ENCODE data around the gene ENPP4. TPM values are rescaled to one million over a fixed set of nuclear protein-coding genes. Genes with fewer than 3 reads are reported as not detected.
"Not testable (repeated sequence)": the region's sequence is repeated elsewhere in the genome, so short reads cannot be mapped to it uniquely, and the experiment has no call there.

Gene ENPP4
- 2.5 and 8.6 TPM in 2 replicates for total RNA-seq (2014; rRNA removed; shearing (Covaris generic); ENCODE audit: low replicate concordance)

- Histone ChIP-seq H4K20me1 (ENCODE audit: insufficient read depth, low read depth, low read length) (no peaks in the 10 kb centered on the region), H3K9me2 (replicated peaks; ENCODE audit: insufficient read depth, low read length) (no peaks in the 10 kb centered on the region), H3K79me2 (ENCODE audit: low read length) (no peaks in the 10 kb centered on the region), H3K9ac (ENCODE audit: low read length) (peak within 1 kb of the TSS; percentile 76), H3K36me3 (ENCODE audit: insufficient read depth, low read length) (no peaks in the 10 kb centered on the region), H3K4me1 (ENCODE audit: low read length) (peaks cover 21% of the 10 kb centered on the region), H3K4me3 (ENCODE audit: low read length) (peak within 1 kb of the TSS; percentile 76), H3K9me3 (ENCODE audit: low read length) (no peaks in the 10 kb centered on the region), H3K4me2 (ENCODE audit: low read depth, low read length, poor library complexity, severe bottlenecking) (peak within 1 kb of the TSS; percentile 86), H2AFZ (ENCODE audit: low read length) (peak within 1 kb of the TSS; percentile 98), H3K27me3 (ENCODE audit: low read length) (no peaks in the 10 kb centered on the region; the same call in 1 of the 2 replicates), H3K27ac (ENCODE audit: low read length) (no peak within 1 kb of the TSS)
- DNase-seq: peak; percentile 97
Observed at GRCh38 chr6:46129629-46130511, at the start of gene ENPP4. Gene ENPP4 (plus strand): TSS chr6:46129989. CDS start chr6:46139584, 9,595 bp downstream.

GRCh38 chr6:46080111-46080510, 49.7 kb upstream of the ENPP4 start:
- H3K4me2 ChIP-seq (ENCODE audit: low read depth, low read length, poor library complexity, severe bottlenecking): no peak overlapping the region
- H3K27ac ChIP-seq (ENCODE audit: low read length): no peak overlapping the region
- H3K9ac ChIP-seq (ENCODE audit: low read length): no peak overlapping the region
- H2AFZ ChIP-seq (ENCODE audit: low read length): no peak overlapping the region
- no peaks in the 10 kb centered on the region for H3K27me3 ChIP-seq (ENCODE audit: low read length)
- no peaks in the 10 kb centered on the region for H3K4me1 ChIP-seq (ENCODE audit: low read length)
- H3K79me2 ChIP-seq (ENCODE audit: low read length): no peaks in the 10 kb centered on the region
- no peaks in the 10 kb centered on the region for H3K9me3 ChIP-seq (ENCODE audit: low read length)
- no peak overlapping the region for H3K4me3 ChIP-seq (ENCODE audit: low read length)
- H3K9me2 ChIP-seq (replicated peaks; ENCODE audit: insufficient read depth, low read length): no peaks in the 10 kb centered on the region
- no peaks in the 10 kb centered on the region for H4K20me1 ChIP-seq (ENCODE audit: insufficient read depth, low read depth, low read length)
- DNase-seq: no peak
- H3K36me3 ChIP-seq (ENCODE audit: insufficient read depth, low read length): no peaks in the 10 kb centered on the region

GRCh38 chr6:46085688-46086087, 44.1 kb upstream of the ENPP4 start:
- DNase-seq; H3K4me2 ChIP-seq (ENCODE audit: low read depth, low read length, poor library complexity, severe bottlenecking); H3K36me3 ChIP-seq (ENCODE audit: insufficient read depth, low read length); H3K9me3 ChIP-seq (ENCODE audit: low read length); H4K20me1 ChIP-seq (ENCODE audit: insufficient read depth, low read depth, low read length); H2AFZ ChIP-seq (ENCODE audit: low read length); H3K9me2 ChIP-seq (replicated peaks; ENCODE audit: insufficient read depth, low read length); H3K4me1 ChIP-seq (ENCODE audit: low read length); H3K79me2 ChIP-seq (ENCODE audit: low read length); H3K9ac ChIP-seq (ENCODE audit: low read length); H3K27me3 ChIP-seq (ENCODE audit: low read length); H3K27ac ChIP-seq (ENCODE audit: low read length); H3K4me3 ChIP-seq (ENCODE audit: low read length): not testable (repeated sequence)

GRCh38 chr6:46090115-46091079, 39.4 kb upstream of the ENPP4 start:
- Histone ChIP-seq H3K79me2 (ENCODE audit: low read length) (no peaks in the 10 kb centered on the region), H3K9me2 (replicated peaks; ENCODE audit: insufficient read depth, low read length) (no peaks in the 10 kb centered on the region), H3K4me2 (ENCODE audit: low read depth, low read length, poor library complexity, severe bottlenecking) (no peak overlapping the region), H4K20me1 (ENCODE audit: insufficient read depth, low read depth, low read length) (no peaks in the 10 kb centered on the region), H3K36me3 (ENCODE audit: insufficient read depth, low read length) (no peaks in the 10 kb centered on the region), H3K4me1 (ENCODE audit: low read length) (no peaks in the 10 kb centered on the region), H2AFZ (ENCODE audit: low read length) (no peak overlapping the region), H3K27me3 (ENCODE audit: low read length) (no peaks in the 10 kb centered on the region), H3K4me3 (ENCODE audit: low read length) (no peak overlapping the region), H3K27ac (ENCODE audit: low read length) (no peak overlapping the region), H3K9me3 (ENCODE audit: low read length) (no peaks in the 10 kb centered on the region), H3K9ac (ENCODE audit: low read length) (no peak overlapping the region)
- DNase-seq: peak; percentile 83

GRCh38 chr6:46091080-46091478, 38.7 kb upstream of the ENPP4 start:
- Histone ChIP-seq H3K4me3 (ENCODE audit: low read length) (no peak overlapping the region), H3K27ac (ENCODE audit: low read length) (no peak overlapping the region), H4K20me1 (ENCODE audit: insufficient read depth, low read depth, low read length) (no peaks in the 10 kb centered on the region), H3K4me2 (ENCODE audit: low read depth, low read length, poor library complexity, severe bottlenecking) (no peak overlapping the region), H3K9me2 (replicated peaks; ENCODE audit: insufficient read depth, low read length) (no peaks in the 10 kb centered on the region), H2AFZ (ENCODE audit: low read length) (no peak overlapping the region), H3K36me3 (ENCODE audit: insufficient read depth, low read length) (no peaks in the 10 kb centered on the region), H3K79me2 (ENCODE audit: low read length) (no peaks in the 10 kb centered on the region), H3K9ac (ENCODE audit: low read length) (no peak overlapping the region), H3K27me3 (ENCODE audit: low read length) (no peaks in the 10 kb centered on the region), H3K9me3 (ENCODE audit: low read length) (no peaks in the 10 kb centered on the region), H3K4me1 (ENCODE audit: low read length) (no peaks in the 10 kb centered on the region)
- DNase-seq: no peak

- no peak overlapping the region for H3K9ac ChIP-seq (ENCODE audit: low read length)
- H3K4me2 ChIP-seq (ENCODE audit: low read depth, low read length, poor library complexity, severe bottlenecking): no peak overlapping the region
- no peaks in the 10 kb centered on the region for H3K79me2 ChIP-seq (ENCODE audit: low read length)
- no peaks in the 10 kb centered on the region for H3K9me3 ChIP-seq (ENCODE audit: low read length)
- no peaks in the 10 kb centered on the region for H3K36me3 ChIP-seq (ENCODE audit: insufficient read depth, low read length)
- no peaks in the 10 kb centered on the region for H3K9me2 ChIP-seq (replicated peaks; ENCODE audit: insufficient read depth, low read length)
- DNase-seq: no peak
- H3K4me1 ChIP-seq (ENCODE audit: low read length): no peaks in the 10 kb centered on the region
- no peaks in the 10 kb centered on the region for H3K27me3 ChIP-seq (ENCODE audit: low read length)
- H4K20me1 ChIP-seq (ENCODE audit: insufficient read depth, low read depth, low read length): no peaks in the 10 kb centered on the region
- H3K27ac ChIP-seq (ENCODE audit: low read length): no peak overlapping the region
- H3K4me3 ChIP-seq (ENCODE audit: low read length): no peak overlapping the region
- H2AFZ ChIP-seq (ENCODE audit: low read length): no peak overlapping the region
Observed at GRCh38 chr6:46095251-46095650, 34.5 kb upstream of the ENPP4 start.

- no peak overlapping the region for H2AFZ ChIP-seq (ENCODE audit: low read length)
- no peaks in the 10 kb centered on the region for H3K27me3 ChIP-seq (ENCODE audit: low read length)
- no peak overlapping the region for H3K4me2 ChIP-seq (ENCODE audit: low read depth, low read length, poor library complexity, severe bottlenecking)
- no peak overlapping the region for H3K9ac ChIP-seq (ENCODE audit: low read length)
- H4K20me1 ChIP-seq (ENCODE audit: insufficient read depth, low read depth, low read length): no peaks in the 10 kb centered on the region
- no peaks in the 10 kb centered on the region for H3K4me1 ChIP-seq (ENCODE audit: low read length)
- no peaks in the 10 kb centered on the region for H3K36me3 ChIP-seq (ENCODE audit: insufficient read depth, low read length)
- H3K9me3 ChIP-seq (ENCODE audit: low read length): no peaks in the 10 kb centered on the region
- H3K27ac ChIP-seq (ENCODE audit: low read length): no peak overlapping the region
- H3K79me2 ChIP-seq (ENCODE audit: low read length): no peaks in the 10 kb centered on the region
- no peak for DNase-seq
- H3K4me3 ChIP-seq (ENCODE audit: low read length): no peak overlapping the region
- no peaks in the 10 kb centered on the region for H3K9me2 ChIP-seq (replicated peaks; ENCODE audit: insufficient read depth, low read length)
Observed at GRCh38 chr6:46097366-46097765, 32.4 kb upstream of the ENPP4 start.

GRCh38 chr6:46098678-46099077, 31.1 kb upstream of the ENPP4 start:
- DNase-seq: no peak
- H4K20me1 ChIP-seq (ENCODE audit: insufficient read depth, low read depth, low read length): no peaks in the 10 kb centered on the region
- H3K9me2 ChIP-seq (replicated peaks; ENCODE audit: insufficient read depth, low read length): no peaks in the 10 kb centered on the region
- no peaks in the 10 kb centered on the region for H3K36me3 ChIP-seq (ENCODE audit: insufficient read depth, low read length)
- H3K9me3 ChIP-seq (ENCODE audit: low read length): no peaks in the 10 kb centered on the region
- H3K4me3 ChIP-seq (ENCODE audit: low read length): no peak overlapping the region
- no peak overlapping the region for H3K4me2 ChIP-seq (ENCODE audit: low read depth, low read length, poor library complexity, severe bottlenecking)
- no peaks in the 10 kb centered on the region for H3K79me2 ChIP-seq (ENCODE audit: low read length)
- H2AFZ ChIP-seq (ENCODE audit: low read length): no peak overlapping the region
- no peaks in the 10 kb centered on the region for H3K27me3 ChIP-seq (ENCODE audit: low read length)
- no peak overlapping the region for H3K9ac ChIP-seq (ENCODE audit: low read length)
- no peak overlapping the region for H3K27ac ChIP-seq (ENCODE audit: low read length)
- no peaks in the 10 kb centered on the region for H3K4me1 ChIP-seq (ENCODE audit: low read length)
